ENCODE results near the gene OST4.
"Not testable (repeated sequence)": the region's sequence is repeated elsewhere in the genome, so short reads cannot be mapped to it uniquely, and the experiment has no call there.

Gene OST4
- total RNA-seq: 58.5 reads per million, percentile 72 among the genes with 10 or more reads in this experiment

DNA sequence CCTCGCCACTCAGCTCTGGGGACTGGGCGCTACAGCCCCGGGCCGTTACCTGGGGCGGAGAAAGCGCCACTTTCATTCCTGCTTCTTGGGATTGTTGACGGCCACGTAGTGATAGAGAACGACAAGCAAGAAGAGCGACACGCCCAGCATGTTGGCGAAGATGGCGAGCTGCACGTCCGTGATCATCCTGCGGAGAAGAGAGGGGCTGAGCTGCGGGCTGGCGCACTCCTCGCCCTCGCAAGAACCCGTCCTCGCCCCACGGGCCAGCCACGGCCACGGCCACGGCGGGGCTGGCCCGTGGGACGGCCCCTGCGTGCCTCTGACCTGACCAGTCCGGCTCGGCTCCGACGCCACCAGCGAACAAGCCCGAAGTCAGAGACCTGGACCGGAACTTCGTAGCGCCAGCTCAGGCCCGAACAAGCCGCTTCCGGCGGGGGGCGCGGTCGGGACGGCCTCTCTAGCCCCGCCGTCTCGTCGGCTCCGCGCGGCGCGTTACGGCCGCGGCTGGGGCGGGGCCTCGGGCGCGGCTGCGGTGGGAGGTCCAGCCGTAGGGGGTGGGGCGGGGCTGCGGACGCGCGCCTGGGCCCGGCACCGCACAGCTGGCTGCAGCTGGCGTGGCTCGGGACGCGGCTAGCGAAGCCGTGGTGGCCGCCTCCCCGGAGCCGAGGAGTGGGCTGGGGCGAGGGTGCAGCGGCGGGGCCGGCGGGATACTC lies at the start of gene OST4:
Gene OST4, minus strand, starts transcription at position 378 of the 713 bp plus-strand sequence.
- peak; percentile 86 for DNase-seq

DNA sequence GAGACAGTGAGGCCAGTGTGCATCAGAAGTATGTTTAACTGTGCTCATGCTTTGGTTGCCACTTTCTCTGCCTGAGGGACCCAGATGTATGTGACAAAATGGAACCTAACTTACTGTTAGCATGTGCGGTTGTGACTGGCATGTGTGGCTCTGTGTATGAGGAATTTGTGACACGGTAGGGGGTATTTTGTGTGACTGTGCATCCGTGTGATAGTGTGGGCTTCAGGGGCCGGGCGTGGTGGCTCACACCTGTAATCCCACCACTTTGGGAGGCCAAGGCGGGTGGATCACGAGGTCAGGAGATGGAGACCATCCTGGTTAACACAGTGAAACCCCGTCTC lies 47.8 kb upstream of the OST4 start:
- not testable (repeated sequence) for DNase-seq

DNA sequence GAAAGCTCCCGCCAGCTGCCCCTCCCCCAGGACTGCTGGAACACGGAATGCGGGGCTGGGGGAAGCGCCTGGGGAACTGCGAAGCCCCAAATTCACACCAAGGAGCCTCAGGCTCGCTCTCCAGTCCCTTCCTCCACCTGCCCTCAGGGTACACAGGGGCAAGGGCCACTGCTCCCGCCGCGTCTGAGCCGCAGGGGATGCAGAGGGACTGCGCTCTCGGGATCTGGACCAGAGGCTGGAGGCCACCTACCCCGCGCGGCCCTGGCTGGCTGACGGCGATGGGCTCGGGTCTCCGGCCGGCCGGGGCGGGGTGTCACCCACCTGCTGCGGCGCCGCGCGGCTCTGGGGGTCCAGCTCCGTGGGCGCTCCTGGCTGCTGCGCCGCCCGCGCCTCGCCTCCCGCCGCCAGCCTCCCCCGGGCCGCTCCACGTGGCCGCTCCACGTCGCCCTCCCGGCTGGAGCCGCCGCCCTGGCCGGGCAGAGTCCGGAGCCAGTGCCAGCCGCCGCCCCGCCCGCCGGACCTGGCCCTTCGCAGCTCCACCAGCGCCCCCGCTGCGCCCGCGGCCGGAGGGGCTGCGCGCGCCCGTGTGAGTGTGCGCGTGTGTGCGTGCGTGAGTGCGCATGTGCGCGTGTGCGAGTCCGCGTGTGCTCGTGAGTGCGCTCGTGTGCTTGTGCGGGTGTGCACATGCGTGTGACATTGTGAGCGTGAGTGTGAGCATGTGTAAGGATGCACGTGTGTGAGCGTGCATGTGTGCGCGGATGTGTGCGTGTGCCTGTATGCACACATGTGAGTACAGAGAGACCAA lies 47.3 kb upstream of the OST4 start, which contains the start of gene CGREF1:
Gene CGREF1, minus strand, starts transcription at position 604 of the 805 bp plus-strand sequence. CDS start 14,762 bp downstream, outside the sequence.
- DNase-seq: no peak

DNA sequence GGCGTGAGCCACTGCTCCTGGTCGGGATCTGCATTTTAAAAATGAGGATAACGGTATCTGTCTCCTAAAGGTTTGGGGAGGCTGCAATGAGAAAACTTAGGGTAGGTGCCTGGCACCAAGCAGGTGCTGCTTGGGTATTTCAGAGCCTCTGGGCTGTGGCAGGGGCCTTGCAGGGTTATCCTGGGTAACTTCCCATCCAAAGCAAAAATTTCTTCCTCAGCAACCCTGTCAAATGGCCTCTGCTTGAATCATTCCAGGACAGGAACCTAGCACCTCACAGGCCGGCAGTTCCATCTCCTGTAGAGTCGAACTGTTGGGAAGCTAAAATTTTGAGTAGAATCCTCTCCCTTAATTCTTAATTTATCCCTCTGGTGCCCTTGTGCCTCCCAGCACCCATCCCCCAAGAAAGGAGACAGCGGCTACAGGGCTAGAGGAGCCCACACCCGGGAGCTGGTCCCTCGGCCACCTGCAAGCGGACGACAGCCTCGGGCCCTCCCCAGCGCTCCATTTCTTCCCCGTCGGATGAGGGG lies 46.6 kb upstream of the OST4 start:
- DNase-seq: no peak

DNA sequence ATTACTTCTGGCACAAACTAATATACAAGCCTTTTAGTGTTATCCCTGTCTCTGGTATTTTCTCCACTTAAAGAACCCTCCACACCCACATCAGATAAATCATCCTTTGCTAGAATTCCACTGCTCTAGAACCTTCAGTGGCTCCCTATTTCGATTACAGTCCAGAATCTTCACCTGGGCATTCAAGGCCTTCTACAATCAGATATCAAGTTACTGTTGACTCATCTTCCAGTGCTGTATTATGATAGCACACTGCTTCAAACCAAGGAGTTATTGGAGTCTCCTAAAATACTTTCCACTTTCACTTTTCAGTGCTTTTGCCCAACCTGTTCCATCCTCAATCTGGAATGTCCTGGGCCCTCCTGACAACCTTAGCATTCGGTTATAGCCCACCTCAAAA lies 44.1 kb upstream of the OST4 start:
- DNase-seq: no peak

DNA sequence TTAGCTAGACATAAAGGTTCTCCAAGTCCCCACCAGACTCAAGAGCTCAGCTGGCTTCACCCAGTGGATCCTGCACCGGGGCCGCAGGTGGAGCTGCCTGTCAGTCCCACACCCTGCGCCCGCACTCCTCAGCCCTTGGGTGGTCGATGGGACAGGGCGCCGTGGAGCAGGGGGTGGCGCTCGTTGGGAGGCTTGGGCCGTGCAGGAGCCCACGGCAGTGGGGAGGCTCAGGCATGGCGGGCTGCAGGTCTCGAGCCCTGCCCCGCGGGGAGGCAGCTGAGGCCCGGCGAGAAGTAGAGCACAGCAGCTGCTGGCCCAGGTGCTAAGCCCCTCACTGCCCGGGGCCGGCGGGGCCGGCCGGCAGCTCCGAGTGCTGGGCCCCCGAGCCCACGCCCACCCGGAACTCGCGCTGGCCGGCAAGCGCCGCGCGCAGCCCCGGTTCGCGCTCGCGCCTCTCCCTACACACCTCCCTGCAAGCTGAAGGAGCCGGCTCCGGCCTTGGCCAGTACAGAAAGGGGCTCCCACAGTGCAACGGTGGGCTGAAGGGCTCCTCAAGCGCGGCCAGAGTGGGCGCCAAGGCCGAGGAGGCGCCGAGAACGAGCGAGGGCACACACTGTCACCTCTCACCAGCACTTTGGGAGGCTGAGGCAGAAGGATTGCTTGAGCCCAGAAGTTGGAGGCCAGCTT lies 40.1 kb upstream of the OST4 start:
- DNase-seq: not testable (repeated sequence)

DNA sequence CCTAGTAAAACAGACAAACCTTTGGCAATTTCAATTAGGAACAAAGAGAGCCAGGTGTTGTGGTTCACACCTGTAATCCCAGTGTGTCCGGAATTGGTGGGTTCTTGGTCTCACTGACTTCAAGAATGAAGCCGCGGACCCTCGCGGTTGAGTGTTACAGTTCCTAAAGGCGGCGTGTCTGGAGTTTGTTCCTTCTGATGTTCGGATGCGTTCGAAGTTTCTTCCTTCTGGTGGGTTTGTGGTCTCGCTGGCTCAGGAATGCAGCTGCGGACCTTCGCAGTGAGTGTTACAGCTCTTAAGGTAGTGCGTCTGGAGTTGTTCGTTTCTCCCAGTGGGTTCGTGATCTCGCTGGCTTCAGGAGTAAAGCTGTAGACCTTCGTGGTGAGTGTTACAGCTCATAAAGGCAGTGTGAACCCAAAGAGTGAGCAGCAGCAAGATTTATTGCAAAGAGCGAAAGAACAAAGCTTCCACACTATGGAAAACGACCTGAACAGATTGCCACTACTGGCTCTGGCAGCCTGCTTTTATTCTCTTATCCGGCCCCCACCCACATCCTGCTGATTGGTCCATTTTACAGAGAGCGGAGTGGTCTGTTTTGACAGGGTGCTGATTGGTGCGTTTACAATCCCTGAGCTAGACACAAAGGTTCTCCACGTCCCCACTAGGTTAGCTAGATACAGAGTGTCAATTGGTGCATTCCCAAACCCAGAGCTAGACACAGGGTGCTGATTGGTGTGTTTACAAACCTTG lies 39.3 kb upstream of the OST4 start:
- not testable (repeated sequence) for DNase-seq

DNA sequence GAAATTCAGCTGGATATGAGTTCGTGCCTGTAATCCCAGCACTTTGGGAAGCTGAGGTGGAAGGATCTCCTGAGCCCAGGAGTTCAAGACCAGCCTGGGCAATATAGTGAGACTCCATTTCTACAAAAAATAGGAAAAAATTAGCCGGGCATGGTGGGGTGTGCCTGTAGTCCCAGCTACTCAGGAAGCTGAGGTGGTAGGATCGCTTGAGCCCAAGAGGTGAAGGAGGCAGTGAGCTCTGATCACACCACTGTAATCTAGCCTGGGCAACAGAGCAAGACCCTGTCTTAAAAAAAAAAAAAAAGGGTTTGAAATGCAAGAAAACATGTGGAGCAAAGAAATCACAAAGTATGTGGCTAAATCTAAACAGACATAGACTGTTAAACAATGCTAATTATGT lies 37.6 kb upstream of the OST4 start:
- no peak for DNase-seq

DNA sequence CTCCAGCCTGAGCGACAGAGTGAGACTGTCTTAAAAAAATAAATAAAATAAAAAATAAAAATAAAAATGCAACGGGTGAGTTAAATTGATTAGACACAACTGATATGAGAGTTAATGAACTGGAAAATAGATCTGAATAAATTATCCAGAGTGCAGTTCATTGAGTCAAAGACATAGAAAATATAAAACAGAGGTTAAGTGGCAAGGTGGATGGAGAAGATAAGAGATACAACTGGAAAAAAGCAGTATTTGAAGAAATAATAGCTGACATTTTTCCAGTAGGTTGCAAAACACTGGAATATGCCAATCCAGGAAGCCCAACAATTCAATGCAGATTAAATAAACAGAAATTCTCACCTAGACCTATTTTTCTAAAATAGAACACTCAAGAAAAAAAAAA lies 36.8 kb upstream of the OST4 start:
- DNase-seq: no peak

DNA sequence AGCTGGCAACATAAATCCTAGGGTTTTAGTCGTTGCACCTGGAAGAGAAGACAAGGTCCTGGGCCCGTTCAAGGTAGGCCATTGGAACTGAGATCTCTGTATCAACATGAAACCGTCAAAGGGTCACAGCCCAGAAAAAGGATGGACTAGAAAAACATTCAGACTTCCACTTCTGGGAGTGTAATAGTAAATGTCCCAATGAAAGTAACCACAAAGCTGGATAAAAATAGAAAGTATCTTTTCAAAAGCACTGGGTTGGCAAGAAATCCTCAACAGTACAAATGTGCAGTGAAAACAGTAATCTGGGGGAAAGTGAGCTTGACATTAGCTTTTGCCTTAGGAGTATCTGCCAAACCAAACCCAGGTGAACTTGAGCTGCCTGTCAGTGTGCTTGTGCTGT lies 34.5 kb upstream of the OST4 start:
- DNase-seq: no peak

DNA sequence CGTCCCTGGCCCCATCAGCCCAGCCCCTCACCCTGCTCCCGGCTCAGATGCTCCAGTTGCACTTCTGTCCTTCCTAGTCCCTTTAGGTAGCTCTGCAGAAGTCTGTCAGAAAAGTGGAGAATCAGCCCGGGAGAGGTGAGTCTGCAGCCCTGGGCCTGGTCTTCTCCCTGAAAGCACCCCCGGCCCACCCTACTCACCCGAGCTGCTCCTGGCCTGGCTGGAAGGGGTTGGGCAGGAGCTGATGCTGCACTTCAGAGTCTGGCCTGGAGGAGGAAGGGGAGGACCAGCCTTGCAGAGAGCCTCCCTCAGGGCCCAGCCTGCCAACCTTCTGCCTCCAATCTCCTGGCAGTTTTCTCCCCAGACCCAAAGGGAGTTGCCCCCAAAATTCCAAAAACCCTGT lies 30.9 kb upstream of the OST4 start:
- no peak for DNase-seq

DNA sequence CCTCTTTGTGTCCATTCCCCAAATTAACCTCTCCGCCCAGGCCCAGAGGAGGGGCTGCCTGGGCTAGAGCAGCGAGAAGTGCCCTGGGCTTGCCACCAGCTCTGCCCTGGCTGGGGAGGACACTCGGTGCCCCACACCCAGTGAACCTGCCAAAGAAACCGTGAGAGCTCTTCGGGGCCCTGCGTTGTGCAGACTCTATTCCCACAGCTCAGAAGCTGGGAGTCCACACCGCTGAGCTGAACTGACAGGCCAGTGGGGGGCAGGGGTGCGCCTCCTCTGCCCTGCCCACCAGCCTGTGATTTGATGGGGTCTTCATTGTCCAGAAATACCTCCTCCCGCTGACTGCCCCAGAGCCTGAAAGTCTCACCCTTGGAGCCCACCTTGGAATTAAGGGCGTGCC lies 28.6 kb upstream of the OST4 start:
- DNase-seq: no peak

DNA sequence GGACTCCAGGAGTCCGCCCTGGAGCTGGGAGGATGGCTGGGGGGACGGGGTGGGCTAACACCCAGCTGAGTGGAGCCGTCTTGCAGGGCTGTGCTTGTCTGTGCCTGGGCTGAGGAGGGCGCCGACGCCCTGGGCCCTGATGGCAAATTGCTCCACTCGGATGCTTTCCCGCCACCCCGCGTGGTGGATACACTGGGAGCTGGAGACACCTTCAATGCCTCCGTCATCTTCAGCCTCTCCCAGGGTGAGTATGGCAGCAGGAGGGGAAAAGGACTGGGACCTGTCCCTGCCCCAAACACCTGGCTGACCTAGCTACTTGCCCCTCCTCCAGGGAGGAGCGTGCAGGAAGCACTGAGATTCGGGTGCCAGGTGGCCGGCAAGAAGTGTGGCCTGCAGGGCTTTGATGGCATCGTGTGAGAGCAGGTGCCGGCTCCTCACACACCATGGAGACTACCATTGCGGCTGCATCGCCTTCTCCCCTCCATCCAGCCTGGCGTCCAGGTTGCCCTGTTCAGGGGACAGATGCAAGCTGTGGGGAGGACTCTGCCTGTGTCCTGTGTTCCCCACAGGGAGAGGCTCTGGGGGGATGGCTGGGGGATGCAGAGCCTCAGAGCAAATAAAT lies 28.0 kb upstream of the OST4 start:
- no peak for DNase-seq

DNA sequence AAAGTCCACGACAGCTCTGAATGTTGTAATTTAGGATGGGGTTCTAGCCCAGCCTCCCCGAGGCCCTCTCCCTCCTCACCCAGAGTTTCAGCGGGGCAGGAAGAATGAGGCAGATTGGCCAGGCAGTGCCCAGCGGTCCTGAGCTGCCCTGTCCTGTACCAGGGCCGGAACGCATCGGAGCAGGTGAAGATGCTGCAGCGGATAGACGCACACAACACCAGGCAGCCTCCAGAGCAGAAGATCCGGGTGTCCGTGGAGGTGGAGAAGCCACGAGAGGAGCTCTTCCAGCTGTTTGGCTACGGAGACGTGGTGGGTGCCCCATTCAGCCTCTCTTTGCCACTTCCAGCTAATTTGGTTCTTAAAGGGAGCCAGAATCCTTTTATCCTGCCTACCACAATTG lies 25.9 kb upstream of the OST4 start:
- DNase-seq: no peak

DNA sequence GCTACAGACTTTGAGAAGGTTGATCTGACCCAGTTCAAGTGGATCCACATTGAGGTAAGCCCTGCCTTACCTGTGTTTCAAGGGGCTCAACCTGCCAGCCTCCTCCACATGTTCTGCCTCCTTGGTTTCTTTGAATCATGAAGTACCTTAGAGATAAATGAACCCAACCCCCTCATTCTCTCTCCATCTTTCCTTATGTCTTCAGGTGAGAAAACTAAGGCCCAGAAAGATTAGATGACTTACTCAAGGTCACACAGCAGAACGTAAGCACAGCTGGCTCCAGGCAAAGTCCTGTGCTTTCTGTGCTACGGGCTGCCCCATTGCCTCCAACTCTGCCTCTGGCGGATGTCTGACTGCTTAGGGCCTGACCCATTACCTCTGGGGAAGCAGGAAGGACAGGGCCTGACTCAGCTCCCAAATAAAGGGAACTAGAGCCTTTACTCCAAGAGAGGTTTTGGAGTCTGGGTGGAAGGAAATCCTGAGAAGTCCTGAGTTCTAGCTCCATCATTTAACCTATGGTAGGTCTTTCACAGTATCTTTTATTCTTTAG lies 25.4 kb upstream of the OST4 start:
- no peak for DNase-seq

DNA sequence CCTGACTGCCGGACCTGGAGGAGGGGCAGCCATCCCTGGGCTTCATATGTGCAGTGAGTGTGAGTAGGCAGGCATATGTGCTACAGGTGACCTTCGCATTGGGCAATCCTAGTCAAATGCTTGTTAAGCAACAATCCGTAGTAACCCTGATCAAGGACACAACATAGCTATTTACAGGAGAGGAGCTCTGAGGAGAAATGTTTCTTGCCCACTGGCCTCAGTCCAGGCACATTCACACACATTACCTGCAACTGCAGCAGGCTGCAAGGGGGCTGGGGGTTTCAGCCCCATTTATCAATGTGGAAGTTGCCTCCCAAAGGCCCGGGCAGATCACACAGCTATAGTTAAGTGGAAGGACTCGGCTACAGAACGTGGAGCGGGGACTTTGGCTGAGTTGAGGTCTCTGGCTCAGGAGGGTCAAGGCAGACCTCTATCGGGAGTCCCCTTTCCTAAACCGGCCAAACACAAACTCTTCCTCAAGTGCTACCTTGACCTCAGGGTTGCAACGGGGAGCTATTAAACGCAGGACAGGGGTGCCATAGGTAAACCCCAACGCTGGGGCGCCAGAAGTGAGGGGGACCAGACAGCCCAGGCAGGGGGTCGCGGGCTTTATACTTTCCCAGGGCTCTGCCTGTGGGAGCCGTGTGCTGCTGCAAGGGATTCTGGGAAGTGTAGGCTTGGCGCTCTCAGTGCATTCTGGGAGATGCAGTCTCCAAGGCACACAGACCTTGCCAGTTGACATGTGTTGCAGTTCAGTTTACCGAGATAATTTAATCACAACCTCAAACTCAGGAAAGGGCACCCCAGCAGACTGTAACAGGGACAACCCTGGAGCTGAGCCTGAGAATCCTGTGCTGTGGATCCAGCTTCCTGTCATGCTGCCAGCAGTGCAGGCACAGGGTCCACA lies 24.5 kb upstream of the OST4 start:
- DNase-seq: no peak

DNA sequence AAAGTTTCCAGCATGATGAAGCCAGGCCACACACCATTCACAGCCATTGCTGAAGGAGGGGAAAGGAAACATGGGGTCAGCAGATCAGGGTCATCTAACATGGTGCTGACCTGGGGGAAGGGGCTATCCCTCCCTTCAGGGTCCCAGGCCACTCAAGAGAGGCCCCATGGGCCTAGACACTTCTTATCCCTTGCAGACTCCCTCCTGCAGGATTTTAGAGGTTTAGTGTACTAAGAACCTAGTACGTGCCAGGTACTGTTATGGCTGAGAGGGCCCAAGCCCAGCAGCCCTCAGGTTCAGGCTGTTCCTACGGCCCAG lies 23.9 kb upstream of the OST4 start:
- no peak for DNase-seq

DNA sequence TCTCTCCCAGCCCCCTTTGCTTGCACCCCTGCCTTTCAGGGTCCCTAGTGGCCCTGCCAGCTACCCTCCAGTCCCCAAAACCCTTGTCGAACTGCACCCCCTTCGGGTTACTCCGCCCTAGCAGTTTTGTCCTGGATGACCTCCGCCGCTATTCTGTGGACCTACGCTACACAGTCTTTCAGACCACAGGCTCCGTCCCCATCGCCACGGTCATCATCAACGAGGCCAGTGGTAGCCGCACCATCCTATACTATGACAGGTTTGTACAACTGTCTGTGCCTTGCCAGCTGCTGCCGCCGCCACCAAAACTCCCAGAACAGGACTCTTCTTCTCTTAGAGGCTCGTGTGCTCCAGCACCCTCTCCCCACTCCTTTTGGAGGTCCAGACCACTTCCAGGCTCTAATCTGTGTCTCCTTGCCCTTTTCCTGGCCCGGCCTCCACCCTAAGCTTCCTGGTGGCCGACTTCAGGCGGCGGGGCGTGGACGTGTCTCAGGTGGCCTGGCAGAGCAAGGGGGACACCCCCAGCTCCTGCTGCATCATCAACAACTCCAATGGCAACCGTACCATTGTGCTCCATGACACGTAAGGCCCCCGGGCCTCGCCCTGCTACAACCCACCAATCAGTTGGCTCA lies 23.0 kb upstream of the OST4 start:
- no peak for DNase-seq

DNA sequence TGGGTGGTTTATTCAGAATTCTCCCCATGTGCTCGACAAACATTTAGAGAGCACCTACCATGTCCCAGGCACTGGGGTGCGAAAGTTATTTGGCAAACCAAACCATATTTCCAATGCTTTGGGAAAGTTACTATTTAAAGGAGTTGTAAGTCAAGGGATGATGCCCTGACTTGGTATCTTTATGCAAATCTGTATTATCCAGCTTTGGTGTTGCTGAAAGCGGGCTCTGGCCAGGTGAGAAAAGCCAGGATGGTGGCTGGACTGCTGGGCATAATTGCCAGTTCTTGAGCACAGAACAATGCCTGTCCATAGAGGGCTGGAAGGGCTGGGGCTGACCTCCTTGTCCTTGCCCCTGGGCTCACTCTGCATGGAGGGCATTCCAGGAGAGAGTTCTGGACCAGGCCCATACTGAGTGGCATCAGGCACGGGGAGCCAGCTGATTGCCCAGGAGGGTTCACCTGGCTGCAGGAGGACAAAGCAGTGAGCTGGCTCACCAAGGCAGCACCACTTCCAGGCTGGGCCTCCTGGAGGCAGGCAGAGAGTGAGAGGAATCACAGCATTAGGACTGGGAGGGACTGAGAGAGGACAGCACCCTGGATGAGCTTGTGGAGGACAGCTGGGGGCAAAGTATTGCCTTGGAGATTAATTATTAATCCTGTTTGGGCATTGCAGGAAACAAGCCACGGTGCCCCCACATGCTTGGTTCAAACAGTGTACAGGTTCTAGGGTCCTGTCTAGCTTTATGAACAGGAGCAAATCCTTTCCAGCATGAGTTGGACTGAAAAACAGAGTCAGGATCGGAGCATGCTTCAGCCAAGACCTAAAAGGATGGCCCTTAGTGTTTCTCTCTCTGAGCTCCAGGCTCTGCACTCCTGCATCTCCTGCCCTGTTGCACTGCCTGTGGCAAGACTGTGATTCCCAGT lies 22.2 kb upstream of the OST4 start:
- DNase-seq: no peak
